HepG2 (cell line): Measurements from ENCODE around the gene JAM2. TPM values are rescaled to one million over a fixed set of nuclear protein-coding genes. Genes with fewer than 3 reads are reported as not detected.

ENCODE experiments used
- CBX2 ChIP-seq, 2 experiments: fragments of 200-600 bp in 1 of 2; sonication (generic); formaldehyde crosslinking in 1 of 2; IDR thresholded peaks; 2 replicates each; pipeline versions ENCODE4 v1.7.0 to v1.8.1; 2018 to 2022; ENCODE audit warnings: low read depth in 2 of 2, low read length in 1 of 2, mild to moderate bottlenecking in 1 of 2, missing genetic modification reagents in 1 of 2
- CHD4 ChIP-seq: fragments of 200-600 bp; sonication (generic); IDR thresholded peaks from 2 replicates; pipeline ENCODE4 v1.7.0; 2017; ENCODE audit warnings: mild to moderate bottlenecking, low read length, borderline replicate concordance
- GATAD1 ChIP-seq: IDR thresholded peaks from 2 replicates; pipeline ENCODE4 v1.6.1; 2016; ENCODE audit warnings: missing genetic modification reagents, missing compliant biosample characterization
- GTF2F1 ChIP-seq: fragments of 150-350 bp; IDR thresholded peaks from 2 replicates; pipeline ENCODE4 v1.6.1; 2014; ENCODE audit warnings: low read length
- GTF3A ChIP-seq: sonication (generic); formaldehyde crosslinking; conservative IDR thresholded peaks from 2 replicates; pipeline ENCODE4 v1.4.0; 2020; ENCODE audit warnings: mild to moderate bottlenecking, missing genetic modification reagents
- HDAC6 ChIP-seq: fragments of 200-600 bp; sonication (generic); IDR thresholded peaks from 2 replicates; pipeline ENCODE4 v1.7.0; 2017; ENCODE audit warnings: mild to moderate bottlenecking, antibody characterized with exemption, low read length, low read depth
- IRX3 ChIP-seq: sonication (generic); formaldehyde crosslinking; IDR thresholded peaks from 2 replicates; pipeline ENCODE4 v1.8.1; 2023; ENCODE audit warnings: mild to moderate bottlenecking, low read depth, missing genetic modification reagents, borderline replicate concordance
- KDM2A ChIP-seq: sonication (generic); formaldehyde crosslinking; IDR thresholded peaks from 2 replicates; pipeline ENCODE4 v1.4.0; 2020; ENCODE audit warnings: low read depth, missing genetic modification reagents, borderline replicate concordance
- NKX3-1 ChIP-seq: sonication (generic); formaldehyde crosslinking; IDR thresholded peaks from 2 replicates; pipeline ENCODE4 v1.5.0; 2020; ENCODE audit warnings: missing genetic modification reagents
- PHF21A ChIP-seq: sonication (generic); formaldehyde crosslinking; IDR thresholded peaks from 2 replicates; pipeline ENCODE4 v1.5.0; 2020; ENCODE audit warnings: mild to moderate bottlenecking, missing genetic modification reagents
- PHF5A ChIP-seq: IDR thresholded peaks from one replicate; pipeline ENCODE4 v1.6.1; 2018; ENCODE audit warnings: low read depth, missing genetic modification reagents; ENCODE audit not compliant: unreplicated experiment
- RXRB ChIP-seq: IDR thresholded peaks from 2 replicates; pipeline ENCODE4 v1.6.1; 2016; ENCODE audit warnings: borderline replicate concordance, missing genetic modification reagents, missing compliant biosample characterization
- SUZ12 ChIP-seq: fragments of 150-350 bp; IDR thresholded peaks from 2 replicates; pipeline ENCODE4 v1.6.1; 2014; ENCODE audit warnings: low read depth, low read length
- TFE3 ChIP-seq: IDR thresholded peaks from 2 replicates; pipeline ENCODE4 v1.6.1; 2016
- WIZ ChIP-seq: sonication (generic); formaldehyde crosslinking; IDR thresholded peaks from 2 replicates; pipeline ENCODE4 v1.5.1; 2020; ENCODE audit warnings: mild to moderate bottlenecking, missing genetic modification reagents
- ZBTB44 ChIP-seq: sonication (generic); formaldehyde crosslinking; IDR thresholded peaks from 2 replicates; pipeline ENCODE4 v1.4.0; 2020; ENCODE audit warnings: missing genetic modification reagents
- ZBTB7A ChIP-seq: sonication (generic); formaldehyde crosslinking; IDR thresholded peaks from 2 replicates; pipeline ENCODE4 v1.8.0; 2022; ENCODE audit warnings: mild to moderate bottlenecking, missing genetic modification reagents
- ZEB1 ChIP-seq: IDR thresholded peaks from 2 replicates; pipeline ENCODE4 v1.6.1; 2012; ENCODE audit warnings: mild to moderate bottlenecking, low read depth, inconsistent platforms; ENCODE audit not compliant: insufficient replicate concordance
- ZNF639 ChIP-seq: conservative IDR thresholded peaks from 2 replicates; pipeline ENCODE4 v1.6.1; 2018; ENCODE audit warnings: missing genetic modification reagents
- ZNF784 ChIP-seq: sonication (generic); formaldehyde crosslinking; IDR thresholded peaks from 2 replicates; pipeline ENCODE4 v1.5.1; 2020; ENCODE audit warnings: missing genetic modification reagents, mild to moderate bottlenecking, borderline replicate concordance
- polyA plus RNA-seq, 8 experiments: library from polyadenylated mRNA; depleted of rRNA in 3 of 8; stranded (reverse) in 7 of 8; unstranded in 1 of 8; fragments of >200 nt; fragmentation: Illumina TruSeq in 4 of 8; extraction: Trizol in 4 of 8; gene quantifications; 2 replicates each; pipeline versions ENCODE4 v1.2.1 to v1.2.3, GENCODE V29; 2011 to 2016; ENCODE audit warnings: low read depth in 4 of 8, missing spikeins in 1 of 8, mixed read lengths in 1 of 8; ENCODE audit not compliant: insufficient read depth in 1 of 8
- total RNA-seq, 5 experiments: library from RNA; depleted of rRNA; stranded (reverse); fragments of >200 nt; fragmentation: Illumina TruSeq; extraction: Trizol; gene quantifications; 2 replicates each; pipeline ENCODE4 v1.2.3, GENCODE V29; 2016; ENCODE audit warnings: low read depth in 1 of 5
- TF ChIP-seq, protein P1 (sequence below): sonication (generic); formaldehyde crosslinking; IDR thresholded peaks from 2 replicates; pipeline ENCODE4 v1.8.1; 2023; ENCODE audit warnings: mild to moderate bottlenecking, moderate library complexity, missing genetic modification reagents

JAM2 gene
- total and polyA plus RNA-seq, 2 of the 13 experiments (the other 11 are each of a cell fraction or from before 2014, with no cell fraction given): 0.07 TPM; not detected in 1

DNA sequence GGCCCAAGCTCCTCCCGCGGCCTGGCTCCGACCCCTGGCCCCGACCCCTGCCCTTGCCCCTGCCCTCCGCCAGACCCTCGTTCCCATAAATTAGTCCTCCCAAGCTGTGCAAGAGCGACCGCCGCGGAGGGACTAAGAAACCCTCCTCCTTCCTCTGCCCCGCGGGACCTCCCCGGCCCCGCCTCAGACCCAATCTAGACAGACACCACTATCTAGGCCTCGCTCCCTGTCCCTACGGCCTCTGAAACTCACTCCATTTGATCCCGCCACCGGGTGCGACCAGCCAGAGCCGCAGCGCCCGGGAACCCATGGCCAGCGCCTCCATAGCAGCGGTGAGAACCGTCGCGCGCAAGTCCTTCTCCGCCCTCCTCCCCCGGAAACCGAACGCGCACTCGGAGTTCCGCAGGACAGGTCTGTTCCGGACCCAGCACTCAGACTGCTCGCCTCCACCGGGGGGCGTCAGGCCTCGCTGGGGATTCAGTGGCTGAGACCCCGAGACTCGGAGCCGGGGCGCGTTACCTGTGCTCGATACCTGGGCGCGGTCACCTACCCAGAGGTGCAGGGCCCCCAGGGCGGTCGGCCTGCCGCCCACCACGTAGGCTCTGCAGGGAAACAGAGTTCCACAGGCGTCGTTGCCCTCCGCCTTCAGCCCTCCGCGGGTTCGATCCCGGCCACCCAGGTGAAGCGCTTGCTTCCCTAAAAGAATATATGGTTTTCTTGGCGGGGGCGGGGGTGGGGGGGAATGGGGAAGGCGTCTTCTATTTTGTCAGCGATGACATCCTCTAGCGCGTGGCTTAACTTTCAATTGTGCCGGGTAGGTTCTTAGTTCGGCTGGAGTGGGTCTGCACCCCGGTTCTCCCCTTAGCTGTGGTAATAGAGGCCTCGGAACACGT lies 31.7 kb upstream of the JAM2 start, which contains the start of gene MRPL39 (continued):
- TF ChIP-seq, protein P1, sequence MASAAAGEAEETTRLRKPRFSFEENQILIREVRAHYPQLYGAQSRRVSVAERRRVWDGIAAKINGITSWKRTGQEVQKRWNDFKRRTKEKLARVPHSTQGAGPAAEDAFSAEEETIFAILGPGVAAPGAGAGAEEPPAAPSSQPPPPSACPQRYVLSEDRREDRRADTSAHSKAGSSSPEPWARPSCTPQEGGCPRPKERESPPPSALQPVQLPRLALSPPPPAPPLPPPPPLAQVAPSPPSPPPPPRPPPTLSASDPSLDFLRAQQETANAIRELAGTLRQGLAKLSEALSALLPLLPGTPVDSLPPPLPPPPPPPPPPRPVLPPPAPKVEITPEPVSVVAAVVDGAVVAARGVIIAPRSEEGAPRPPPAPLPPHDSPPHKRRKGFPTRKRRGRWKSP (CRISPR knock-in tag): peak; percentile 83; the same call in 1 of the 2 replicates
- peak; percentile 86; the same call in 1 of the 2 replicates for TF ChIP-seq ZNF784 (CRISPR knock-in tag)
- TF ChIP-seq ZBTB7A (CRISPR knock-in tag): peak; percentile 78; the same call in 1 of the 2 replicates
- no peak for TF ChIP-seq GTF2F1
- peak; percentile 80; the same call in 1 of the 2 replicates for TF ChIP-seq WIZ (CRISPR knock-in tag)
- no peak for TF ChIP-seq SUZ12
- TF ChIP-seq PHF21A (CRISPR knock-in tag): 0 out of 2 replicates have a peak, but pooled peaks have one; percentile 24
- peak; percentile 55 for TF ChIP-seq PHF5A (CRISPR knock-in tag)
- peak; percentile 83 for TF ChIP-seq ZEB1
- TF ChIP-seq CBX2 (IDR thresholded peaks at IDR 0.05; ENCODE audit: low read depth, low read length): no peak
- TF ChIP-seq CBX2 (CRISPR knock-in tag; IDR thresholded peaks at IDR 0.05; ENCODE audit: low read depth): no peak
- peak; percentile 65; the same call in 1 of the 2 replicates for TF ChIP-seq ZBTB44
- no peak; the same call in 1 of the 2 replicates for TF ChIP-seq IRX3
- TF ChIP-seq NKX3-1 (CRISPR knock-in tag): no peak; the same call in 1 of the 2 replicates
- no peak for TF ChIP-seq HDAC6
- peak; percentile 92 for TF ChIP-seq ZNF639
- peak; percentile 61 for TF ChIP-seq RXRB
- no peak for TF ChIP-seq GTF3A (CRISPR knock-in tag)
- TF ChIP-seq CHD4: peak; percentile 42; the same call in 1 of the 2 replicates
- peak; percentile 99 for TF ChIP-seq GATAD1
- TF ChIP-seq TFE3 (CRISPR knock-in tag): peak; percentile 43; the same call in 1 of the 2 replicates
- TF ChIP-seq KDM2A (CRISPR knock-in tag): peak; percentile 99
